Measurements from ENCODE around the gene ANAPC7. TPM values are rescaled to one million over a fixed set of nuclear protein-coding genes. Genes with fewer than 3 reads are reported as not detected.
A peak's percentile ranks its signal among the peaks of the same experiment; 100 is the strongest.

Gene ANAPC7
- total and polyA plus RNA-seq, 9 of the 15 experiments (the other 6 are each of a cell fraction or from before 2014, with no cell fraction given) = 46.7 to 158 (median 109) TPM

DNA sequence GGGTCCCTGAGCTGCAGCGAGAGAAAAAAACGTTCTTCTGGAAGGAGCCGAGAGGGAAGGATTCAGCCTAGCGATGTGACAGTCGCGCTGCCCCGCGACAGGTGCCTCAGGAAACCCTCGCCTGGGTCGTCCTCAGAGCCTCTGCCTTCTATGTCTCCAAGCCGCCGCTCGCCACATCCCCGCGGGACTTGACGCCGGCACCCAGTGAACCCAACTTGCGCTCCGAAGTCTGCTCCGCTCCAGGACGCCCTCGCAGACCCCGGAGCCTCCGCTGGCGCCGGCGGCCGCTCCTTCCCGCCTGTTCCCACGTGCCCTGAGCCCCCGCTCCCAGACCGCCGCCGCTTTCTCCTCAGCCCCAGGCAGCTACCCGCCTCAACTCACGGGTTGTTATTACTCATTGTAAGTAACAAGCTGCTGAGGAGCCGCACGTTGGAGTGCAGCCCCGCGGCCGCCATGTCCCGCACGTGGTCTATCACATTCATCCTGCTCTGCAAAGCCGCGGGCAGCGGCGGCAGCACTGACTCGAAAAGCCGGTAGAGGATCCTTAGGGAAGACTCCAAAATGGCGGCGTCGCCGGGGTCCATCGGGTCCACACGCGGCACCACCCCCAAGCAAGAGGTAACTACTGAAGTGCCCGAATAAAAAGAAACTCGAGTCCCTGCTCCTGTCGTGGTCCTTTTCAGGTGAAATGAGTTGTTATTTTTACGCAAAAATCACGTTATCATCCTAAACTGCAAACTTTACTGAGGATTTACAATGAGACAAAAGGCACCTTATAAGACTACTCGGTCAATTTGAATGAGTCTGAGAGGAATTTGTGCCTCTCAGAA lies at the start of gene ANAPC7 (continued):
- TF ChIP-seq, protein P1, sequence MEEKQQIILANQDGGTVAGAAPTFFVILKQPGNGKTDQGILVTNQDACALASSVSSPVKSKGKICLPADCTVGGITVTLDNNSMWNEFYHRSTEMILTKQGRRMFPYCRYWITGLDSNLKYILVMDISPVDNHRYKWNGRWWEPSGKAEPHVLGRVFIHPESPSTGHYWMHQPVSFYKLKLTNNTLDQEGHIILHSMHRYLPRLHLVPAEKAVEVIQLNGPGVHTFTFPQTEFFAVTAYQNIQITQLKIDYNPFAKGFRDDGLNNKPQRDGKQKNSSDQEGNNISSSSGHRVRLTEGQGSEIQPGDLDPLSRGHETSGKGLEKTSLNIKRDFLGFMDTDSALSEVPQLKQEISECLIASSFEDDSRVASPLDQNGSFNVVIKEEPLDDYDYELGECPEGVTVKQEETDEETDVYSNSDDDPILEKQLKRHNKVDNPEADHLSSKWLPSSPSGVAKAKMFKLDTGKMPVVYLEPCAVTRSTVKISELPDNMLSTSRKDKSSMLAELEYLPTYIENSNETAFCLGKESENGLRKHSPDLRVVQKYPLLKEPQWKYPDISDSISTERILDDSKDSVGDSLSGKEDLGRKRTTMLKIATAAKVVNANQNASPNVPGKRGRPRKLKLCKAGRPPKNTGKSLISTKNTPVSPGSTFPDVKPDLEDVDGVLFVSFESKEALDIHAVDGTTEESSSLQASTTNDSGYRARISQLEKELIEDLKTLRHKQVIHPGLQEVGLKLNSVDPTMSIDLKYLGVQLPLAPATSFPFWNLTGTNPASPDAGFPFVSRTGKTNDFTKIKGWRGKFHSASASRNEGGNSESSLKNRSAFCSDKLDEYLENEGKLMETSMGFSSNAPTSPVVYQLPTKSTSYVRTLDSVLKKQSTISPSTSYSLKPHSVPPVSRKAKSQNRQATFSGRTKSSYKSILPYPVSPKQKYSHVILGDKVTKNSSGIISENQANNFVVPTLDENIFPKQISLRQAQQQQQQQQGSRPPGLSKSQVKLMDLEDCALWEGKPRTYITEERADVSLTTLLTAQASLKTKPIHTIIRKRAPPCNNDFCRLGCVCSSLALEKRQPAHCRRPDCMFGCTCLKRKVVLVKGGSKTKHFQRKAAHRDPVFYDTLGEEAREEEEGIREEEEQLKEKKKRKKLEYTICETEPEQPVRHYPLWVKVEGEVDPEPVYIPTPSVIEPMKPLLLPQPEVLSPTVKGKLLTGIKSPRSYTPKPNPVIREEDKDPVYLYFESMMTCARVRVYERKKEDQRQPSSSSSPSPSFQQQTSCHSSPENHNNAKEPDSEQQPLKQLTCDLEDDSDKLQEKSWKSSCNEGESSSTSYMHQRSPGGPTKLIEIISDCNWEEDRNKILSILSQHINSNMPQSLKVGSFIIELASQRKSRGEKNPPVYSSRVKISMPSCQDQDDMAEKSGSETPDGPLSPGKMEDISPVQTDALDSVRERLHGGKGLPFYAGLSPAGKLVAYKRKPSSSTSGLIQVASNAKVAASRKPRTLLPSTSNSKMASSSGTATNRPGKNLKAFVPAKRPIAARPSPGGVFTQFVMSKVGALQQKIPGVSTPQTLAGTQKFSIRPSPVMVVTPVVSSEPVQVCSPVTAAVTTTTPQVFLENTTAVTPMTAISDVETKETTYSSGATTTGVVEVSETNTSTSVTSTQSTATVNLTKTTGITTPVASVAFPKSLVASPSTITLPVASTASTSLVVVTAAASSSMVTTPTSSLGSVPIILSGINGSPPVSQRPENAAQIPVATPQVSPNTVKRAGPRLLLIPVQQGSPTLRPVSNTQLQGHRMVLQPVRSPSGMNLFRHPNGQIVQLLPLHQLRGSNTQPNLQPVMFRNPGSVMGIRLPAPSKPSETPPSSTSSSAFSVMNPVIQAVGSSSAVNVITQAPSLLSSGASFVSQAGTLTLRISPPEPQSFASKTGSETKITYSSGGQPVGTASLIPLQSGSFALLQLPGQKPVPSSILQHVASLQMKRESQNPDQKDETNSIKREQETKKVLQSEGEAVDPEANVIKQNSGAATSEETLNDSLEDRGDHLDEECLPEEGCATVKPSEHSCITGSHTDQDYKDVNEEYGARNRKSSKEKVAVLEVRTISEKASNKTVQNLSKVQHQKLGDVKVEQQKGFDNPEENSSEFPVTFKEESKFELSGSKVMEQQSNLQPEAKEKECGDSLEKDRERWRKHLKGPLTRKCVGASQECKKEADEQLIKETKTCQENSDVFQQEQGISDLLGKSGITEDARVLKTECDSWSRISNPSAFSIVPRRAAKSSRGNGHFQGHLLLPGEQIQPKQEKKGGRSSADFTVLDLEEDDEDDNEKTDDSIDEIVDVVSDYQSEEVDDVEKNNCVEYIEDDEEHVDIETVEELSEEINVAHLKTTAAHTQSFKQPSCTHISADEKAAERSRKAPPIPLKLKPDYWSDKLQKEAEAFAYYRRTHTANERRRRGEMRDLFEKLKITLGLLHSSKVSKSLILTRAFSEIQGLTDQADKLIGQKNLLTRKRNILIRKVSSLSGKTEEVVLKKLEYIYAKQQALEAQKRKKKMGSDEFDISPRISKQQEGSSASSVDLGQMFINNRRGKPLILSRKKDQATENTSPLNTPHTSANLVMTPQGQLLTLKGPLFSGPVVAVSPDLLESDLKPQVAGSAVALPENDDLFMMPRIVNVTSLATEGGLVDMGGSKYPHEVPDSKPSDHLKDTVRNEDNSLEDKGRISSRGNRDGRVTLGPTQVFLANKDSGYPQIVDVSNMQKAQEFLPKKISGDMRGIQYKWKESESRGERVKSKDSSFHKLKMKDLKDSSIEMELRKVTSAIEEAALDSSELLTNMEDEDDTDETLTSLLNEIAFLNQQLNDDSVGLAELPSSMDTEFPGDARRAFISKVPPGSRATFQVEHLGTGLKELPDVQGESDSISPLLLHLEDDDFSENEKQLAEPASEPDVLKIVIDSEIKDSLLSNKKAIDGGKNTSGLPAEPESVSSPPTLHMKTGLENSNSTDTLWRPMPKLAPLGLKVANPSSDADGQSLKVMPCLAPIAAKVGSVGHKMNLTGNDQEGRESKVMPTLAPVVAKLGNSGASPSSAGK (IDR thresholded peaks at IDR 0.05) = peak; percentile 94
- TF ChIP-seq, protein P2, sequence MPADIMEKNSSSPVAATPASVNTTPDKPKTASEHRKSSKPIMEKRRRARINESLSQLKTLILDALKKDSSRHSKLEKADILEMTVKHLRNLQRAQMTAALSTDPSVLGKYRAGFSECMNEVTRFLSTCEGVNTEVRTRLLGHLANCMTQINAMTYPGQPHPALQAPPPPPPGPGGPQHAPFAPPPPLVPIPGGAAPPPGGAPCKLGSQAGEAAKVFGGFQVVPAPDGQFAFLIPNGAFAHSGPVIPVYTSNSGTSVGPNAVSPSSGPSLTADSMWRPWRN (IDR thresholded peaks at IDR 0.05; ENCODE audit: low read depth) = no peak
- peak; percentile 97 for TF ChIP-seq SAP30 (IDR thresholded peaks at IDR 0.05; ENCODE audit: borderline replicate concordance, insufficient read depth, low read depth, low read length, poor library complexity, severe bottlenecking)
- TF ChIP-seq, protein P3, sequence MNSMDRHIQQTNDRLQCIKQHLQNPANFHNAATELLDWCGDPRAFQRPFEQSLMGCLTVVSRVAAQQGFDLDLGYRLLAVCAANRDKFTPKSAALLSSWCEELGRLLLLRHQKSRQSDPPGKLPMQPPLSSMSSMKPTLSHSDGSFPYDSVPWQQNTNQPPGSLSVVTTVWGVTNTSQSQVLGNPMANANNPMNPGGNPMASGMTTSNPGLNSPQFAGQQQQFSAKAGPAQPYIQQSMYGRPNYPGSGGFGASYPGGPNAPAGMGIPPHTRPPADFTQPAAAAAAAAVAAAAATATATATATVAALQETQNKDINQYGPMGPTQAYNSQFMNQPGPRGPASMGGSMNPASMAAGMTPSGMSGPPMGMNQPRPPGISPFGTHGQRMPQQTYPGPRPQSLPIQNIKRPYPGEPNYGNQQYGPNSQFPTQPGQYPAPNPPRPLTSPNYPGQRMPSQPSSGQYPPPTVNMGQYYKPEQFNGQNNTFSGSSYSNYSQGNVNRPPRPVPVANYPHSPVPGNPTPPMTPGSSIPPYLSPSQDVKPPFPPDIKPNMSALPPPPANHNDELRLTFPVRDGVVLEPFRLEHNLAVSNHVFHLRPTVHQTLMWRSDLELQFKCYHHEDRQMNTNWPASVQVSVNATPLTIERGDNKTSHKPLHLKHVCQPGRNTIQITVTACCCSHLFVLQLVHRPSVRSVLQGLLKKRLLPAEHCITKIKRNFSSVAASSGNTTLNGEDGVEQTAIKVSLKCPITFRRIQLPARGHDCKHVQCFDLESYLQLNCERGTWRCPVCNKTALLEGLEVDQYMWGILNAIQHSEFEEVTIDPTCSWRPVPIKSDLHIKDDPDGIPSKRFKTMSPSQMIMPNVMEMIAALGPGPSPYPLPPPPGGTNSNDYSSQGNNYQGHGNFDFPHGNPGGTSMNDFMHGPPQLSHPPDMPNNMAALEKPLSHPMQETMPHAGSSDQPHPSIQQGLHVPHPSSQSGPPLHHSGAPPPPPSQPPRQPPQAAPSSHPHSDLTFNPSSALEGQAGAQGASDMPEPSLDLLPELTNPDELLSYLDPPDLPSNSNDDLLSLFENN (IDR thresholded peaks at IDR 0.05; ENCODE audit: low read depth in 2 of 2, low read length in 2 of 2) = 0 out of 4 replicates have a peak, but pooled peaks of 1 of the 2 experiments have one; percentile 29
- no peak for TF ChIP-seq SMARCA4 (IDR thresholded peaks at IDR 0.05)
- peak; percentile 37 for TF ChIP-seq PHF20 (IDR thresholded peaks at IDR 0.05; ENCODE audit: partially characterized antibody)
- TF ChIP-seq NCOA2 (IDR thresholded peaks at IDR 0.05; ENCODE audit: partially characterized antibody in 2 of 2) = peak in 1 of 2 experiments; percentile 96
- TF ChIP-seq E2F3 (CRISPR knock-in tag; IDR thresholded peaks at IDR 0.05) = peak; percentile 61; the same call in 1 of the 2 replicates
- TF ChIP-seq, protein P4, sequence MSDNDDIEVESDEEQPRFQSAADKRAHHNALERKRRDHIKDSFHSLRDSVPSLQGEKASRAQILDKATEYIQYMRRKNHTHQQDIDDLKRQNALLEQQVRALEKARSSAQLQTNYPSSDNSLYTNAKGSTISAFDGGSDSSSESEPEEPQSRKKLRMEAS (CRISPR knock-in tag; IDR thresholded peaks at IDR 0.05) = peak; percentile 91
